WI38 (cell line): ENCODE measurements around the gene CCDC102B.

ENCODE experiments used
- H3K4me3 ChIP-seq: 2 replicates; pipeline ENCODE4 v1.5.1; 2011; ENCODE audit warnings: low read depth, mild to moderate bottlenecking, control low read depth, low read length
- CTCF ChIP-seq: IDR thresholded peaks from 2 replicates; pipeline ENCODE4 v1.5.1; 2012; ENCODE audit warnings: low read depth, mild to moderate bottlenecking, control low read depth, low read length

CCDC102B gene

GRCh38 chr18:69102959-69103358 is 305.1 kb downstream of the CCDC102B start:
- no peak overlapping the region for H3K4me3 ChIP-seq
- no peak for TF ChIP-seq CTCF
